ENCODE measurements around the gene SAMSN1. TPM values are rescaled to one million over a fixed set of nuclear protein-coding genes. Genes with fewer than 3 reads are reported as not detected.

SAMSN1 gene
- total RNA-seq, 1 experiment from 2014 or later = 2.8 TPM

DNA sequence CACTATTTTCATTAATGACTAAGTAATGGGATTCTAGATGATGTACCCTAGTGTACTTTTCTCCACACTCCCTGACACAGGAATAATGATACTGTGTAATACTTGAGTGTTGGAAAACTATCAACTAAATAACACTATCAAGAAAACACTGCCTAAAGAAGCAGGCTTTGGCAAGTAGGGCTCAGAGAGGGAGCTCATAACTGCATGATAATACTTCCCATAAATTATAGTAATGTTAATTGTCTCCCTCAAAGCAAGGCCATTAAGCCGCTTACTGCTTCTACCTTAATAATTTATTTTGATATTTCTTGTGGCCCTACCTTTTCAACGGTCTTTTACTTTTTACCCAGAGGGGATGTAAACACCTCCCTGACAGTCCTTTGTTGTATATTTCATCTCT, 69.0 kb downstream of the SAMSN1 start:
- Histone ChIP-seq H3K9ac (ENCODE audit: extremely low read depth, insufficient read length, low read length) (no peak overlapping the region), H2BK15ac (ENCODE audit: low read depth, low read length) (no peak overlapping the region), H4K8ac (replicated peaks; ENCODE audit: insufficient read length, low read depth, low read length) (no peak overlapping the region), H3T11ph (ENCODE audit: low read length) (no peak overlapping the region), H3K14ac (ENCODE audit: insufficient read depth, low read length) (no peak overlapping the region), H2BK20ac (ENCODE audit: low read depth, low read length, poor library complexity, severe bottlenecking) (no peak overlapping the region), H3K18ac (ENCODE audit: insufficient read length, low read depth, low read length) (no peak overlapping the region), H4K5ac (ENCODE audit: insufficient read length, low read depth, low read length) (no peak overlapping the region), H3K27me3 (ENCODE audit: insufficient read depth, low read length) (no peaks in the 10 kb centered on the region), H3K4ac (ENCODE audit: low read depth, low read length) (no peak overlapping the region), H2AK5ac (ENCODE audit: insufficient read length, low read length) (no peak overlapping the region), H3K23ac (ENCODE audit: insufficient read length, low read depth, low read length) (no peak overlapping the region), H3K56ac (ENCODE audit: insufficient read length, low read depth, low read length) (no peak overlapping the region), H4K20me1 (ENCODE audit: control insufficient read depth, insufficient read depth, insufficient read length) (no peaks in the 10 kb centered on the region), H2BK120ac (ENCODE audit: low read depth, low read length, poor library complexity, severe bottlenecking) (no peak overlapping the region), H4K91ac (ENCODE audit: insufficient read length, low read depth, low read length) (no peak overlapping the region), H3K79me1 (ENCODE audit: insufficient read depth, low read depth, low read length, poor library complexity, severe bottlenecking) (no peaks in the 10 kb centered on the region), H2BK12ac (ENCODE audit: insufficient read length, low read depth, low read length) (no peak overlapping the region), H3K79me2 (ENCODE audit: insufficient read depth, low read length) (no peaks in the 10 kb centered on the region), H2BK5ac (ENCODE audit: insufficient read length, low read length) (no peak overlapping the region), H3K4me1 (ENCODE audit: insufficient read depth, low read length) (no peaks in the 10 kb centered on the region), H2AFZ (ENCODE audit: low read length) (no peak overlapping the region), H3K4me2 (ENCODE audit: insufficient read depth, insufficient read length, low read length) (no peak overlapping the region), H3K23me2 (ENCODE audit: insufficient read length, low read depth, low read length, poor library complexity, severe bottlenecking) (no peaks in the 10 kb centered on the region), H3K27ac (ENCODE audit: insufficient read length, low read depth, low read length) (no peak overlapping the region), H3K9me3 (ENCODE audit: control insufficient read depth, low read depth, low read length) (no peaks in the 10 kb centered on the region)
- no peaks in the 10 kb centered on the region for H3K4me1 Mint-ChIP-seq
- no peaks in the 10 kb centered on the region; a peak in 2 of 5 replicates for H3K9me3 Mint-ChIP-seq
- no peaks in the 10 kb centered on the region for H3K27me3 Mint-ChIP-seq (ENCODE audit: low read depth)
- H3K27ac Mint-ChIP-seq = no peak overlapping the region
- DNase-seq = no peak
- WGBS (ENCODE audit: extremely low coverage, insufficient read length, low lambda C conversion rate) = no CpG with 5 or more reads among the region's 2 CpGs
- H3K36me3 Mint-ChIP-seq (ENCODE audit: insufficient read depth in 1 of 3, low read depth in 3 of 3) = no peaks in the 10 kb centered on the region
- no peak overlapping the region for H3K4me3 Mint-ChIP-seq
- TF ChIP-seq, protein P1, sequence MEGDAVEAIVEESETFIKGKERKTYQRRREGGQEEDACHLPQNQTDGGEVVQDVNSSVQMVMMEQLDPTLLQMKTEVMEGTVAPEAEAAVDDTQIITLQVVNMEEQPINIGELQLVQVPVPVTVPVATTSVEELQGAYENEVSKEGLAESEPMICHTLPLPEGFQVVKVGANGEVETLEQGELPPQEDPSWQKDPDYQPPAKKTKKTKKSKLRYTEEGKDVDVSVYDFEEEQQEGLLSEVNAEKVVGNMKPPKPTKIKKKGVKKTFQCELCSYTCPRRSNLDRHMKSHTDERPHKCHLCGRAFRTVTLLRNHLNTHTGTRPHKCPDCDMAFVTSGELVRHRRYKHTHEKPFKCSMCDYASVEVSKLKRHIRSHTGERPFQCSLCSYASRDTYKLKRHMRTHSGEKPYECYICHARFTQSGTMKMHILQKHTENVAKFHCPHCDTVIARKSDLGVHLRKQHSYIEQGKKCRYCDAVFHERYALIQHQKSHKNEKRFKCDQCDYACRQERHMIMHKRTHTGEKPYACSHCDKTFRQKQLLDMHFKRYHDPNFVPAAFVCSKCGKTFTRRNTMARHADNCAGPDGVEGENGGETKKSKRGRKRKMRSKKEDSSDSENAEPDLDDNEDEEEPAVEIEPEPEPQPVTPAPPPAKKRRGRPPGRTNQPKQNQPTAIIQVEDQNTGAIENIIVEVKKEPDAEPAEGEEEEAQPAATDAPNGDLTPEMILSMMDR (conservative IDR thresholded peaks at IDR 0.05) = no peak

All from H9 (cell line).